ENCODE measurements around the gene TSC22D2. TPM values are rescaled to one million over a fixed set of nuclear protein-coding genes. Genes with fewer than 3 reads are reported as not detected.

The TSC22D2 gene
- total RNA-seq, 1 donor from 2014 or later = 37.9 TPM

- no peaks in the 10 kb centered on the region for H3K27me3 Mint-ChIP-seq (ENCODE audit: low read depth)
- TF ChIP-seq, protein P1, sequence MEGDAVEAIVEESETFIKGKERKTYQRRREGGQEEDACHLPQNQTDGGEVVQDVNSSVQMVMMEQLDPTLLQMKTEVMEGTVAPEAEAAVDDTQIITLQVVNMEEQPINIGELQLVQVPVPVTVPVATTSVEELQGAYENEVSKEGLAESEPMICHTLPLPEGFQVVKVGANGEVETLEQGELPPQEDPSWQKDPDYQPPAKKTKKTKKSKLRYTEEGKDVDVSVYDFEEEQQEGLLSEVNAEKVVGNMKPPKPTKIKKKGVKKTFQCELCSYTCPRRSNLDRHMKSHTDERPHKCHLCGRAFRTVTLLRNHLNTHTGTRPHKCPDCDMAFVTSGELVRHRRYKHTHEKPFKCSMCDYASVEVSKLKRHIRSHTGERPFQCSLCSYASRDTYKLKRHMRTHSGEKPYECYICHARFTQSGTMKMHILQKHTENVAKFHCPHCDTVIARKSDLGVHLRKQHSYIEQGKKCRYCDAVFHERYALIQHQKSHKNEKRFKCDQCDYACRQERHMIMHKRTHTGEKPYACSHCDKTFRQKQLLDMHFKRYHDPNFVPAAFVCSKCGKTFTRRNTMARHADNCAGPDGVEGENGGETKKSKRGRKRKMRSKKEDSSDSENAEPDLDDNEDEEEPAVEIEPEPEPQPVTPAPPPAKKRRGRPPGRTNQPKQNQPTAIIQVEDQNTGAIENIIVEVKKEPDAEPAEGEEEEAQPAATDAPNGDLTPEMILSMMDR (conservative IDR thresholded peaks at IDR 0.05) = no peak
- no peak for DNase-seq (ENCODE audit: low read depth, low spot score)
- H3K36me3 Mint-ChIP-seq (ENCODE audit: low read depth) = no peaks in the 10 kb centered on the region
- H3K4me1 Mint-ChIP-seq = peaks cover 45% of the 10 kb centered on the region
- H3K9me3 Mint-ChIP-seq = no peaks in the 10 kb centered on the region
- H3K4me3 Mint-ChIP-seq = no peak overlapping the region
- no peak overlapping the region for H3K27ac Mint-ChIP-seq (ENCODE audit: unreplicated experiment)
Measured at GRCh38 chr3:150421256-150421655, 13.2 kb downstream of the TSC22D2 start.

- TF ChIP-seq, protein P1 (conservative IDR thresholded peaks at IDR 0.05) = no peak
- H3K27me3 Mint-ChIP-seq (ENCODE audit: low read depth) = no peaks in the 10 kb centered on the region
- peaks cover 47% of the 10 kb centered on the region for H3K4me1 Mint-ChIP-seq
- no peaks in the 10 kb centered on the region for H3K9me3 Mint-ChIP-seq
- DNase-seq (ENCODE audit: low read depth, low spot score) = no peak
- H3K4me3 Mint-ChIP-seq = peak overlapping the region; percentile 14
- no peaks in the 10 kb centered on the region for H3K36me3 Mint-ChIP-seq (ENCODE audit: low read depth)
- no peak overlapping the region for H3K27ac Mint-ChIP-seq (ENCODE audit: unreplicated experiment)
Measured at GRCh38 chr3:150421799-150422548, 13.9 kb downstream of the TSC22D2 start.

DNA sequence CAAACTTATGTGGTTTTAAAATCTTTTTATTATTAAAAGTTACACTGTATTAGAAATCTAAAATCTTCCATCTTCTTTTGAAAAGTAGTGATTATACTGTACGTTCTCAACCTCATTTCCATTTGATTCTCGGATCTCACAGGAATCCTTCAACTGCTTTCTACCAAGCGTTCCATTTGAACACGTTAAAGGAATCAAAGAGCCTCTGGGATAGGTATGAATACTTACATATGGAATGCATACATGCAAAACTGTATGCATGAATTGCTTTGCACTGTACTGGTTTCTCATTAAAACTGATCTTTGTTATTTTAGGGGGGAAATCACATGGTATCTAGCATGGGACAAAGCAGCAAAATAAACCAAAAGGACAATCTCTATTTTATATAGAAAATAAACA is 14.8 kb downstream of the TSC22D2 start:
- TF ChIP-seq, protein P1 (conservative IDR thresholded peaks at IDR 0.05) = no peak
- Mint-ChIP-seq H3K4me1 (peaks cover 41% of the 10 kb centered on the region), H3K27ac (ENCODE audit: unreplicated experiment) (peak overlapping the region; percentile 0), H3K36me3 (ENCODE audit: low read depth) (no peaks in the 10 kb centered on the region), H3K4me3 (peak overlapping the region; percentile 2), H3K27me3 (ENCODE audit: low read depth) (no peaks in the 10 kb centered on the region), H3K9me3 (no peaks in the 10 kb centered on the region)
- no peak for DNase-seq (ENCODE audit: low read depth, low spot score)

- no peaks in the 10 kb centered on the region for H3K9me3 Mint-ChIP-seq
- H3K27ac Mint-ChIP-seq (ENCODE audit: unreplicated experiment) = no peak overlapping the region
Measured at GRCh38 chr3:150423761-150424160, 15.7 kb downstream of the TSC22D2 start.

GRCh38 chr3:150426292-150426691 is 18.2 kb downstream of the TSC22D2 start:
- no peaks in the 10 kb centered on the region for H3K9me3 Mint-ChIP-seq
- no peak overlapping the region for H3K27ac Mint-ChIP-seq (ENCODE audit: unreplicated experiment)
- no peaks in the 10 kb centered on the region for H3K27me3 Mint-ChIP-seq (ENCODE audit: low read depth)
- TF ChIP-seq, protein P1 (conservative IDR thresholded peaks at IDR 0.05) = no peak
- no peak for DNase-seq (ENCODE audit: low read depth, low spot score)
- no peak overlapping the region for H3K4me3 Mint-ChIP-seq
- H3K36me3 Mint-ChIP-seq (ENCODE audit: low read depth) = peaks cover 5% of the 10 kb centered on the region
- peaks cover 39% of the 10 kb centered on the region for H3K4me1 Mint-ChIP-seq

More at GRCh38 chr3:150423761-150424160, 15.7 kb downstream of the TSC22D2 start:
- H3K4me1 Mint-ChIP-seq = peaks cover 40% of the 10 kb centered on the region
- H3K4me3 Mint-ChIP-seq = no peak overlapping the region
- no peaks in the 10 kb centered on the region for H3K36me3 Mint-ChIP-seq (ENCODE audit: low read depth)
- TF ChIP-seq, protein P1 (conservative IDR thresholded peaks at IDR 0.05) = no peak
- DNase-seq (ENCODE audit: low read depth, low spot score) = no peak
- no peaks in the 10 kb centered on the region for H3K27me3 Mint-ChIP-seq (ENCODE audit: low read depth)
